H9 (cell line): ENCODE data around the gene FBN1. TPM values are rescaled to one million over a fixed set of nuclear protein-coding genes. Genes with fewer than 3 reads are reported as not detected.

Experiments
- DNase-seq: peaks from one replicate; pipeline ENCODE4 v3.0.0-alpha.2; 2017
- H2AFZ ChIP-seq: one replicate; pipeline ENCODE4 v1.6.1; 2013; ENCODE audit warnings: mild to moderate bottlenecking, low read length, control low read depth, moderate library complexity
- H2AK5ac ChIP-seq: 2 replicates; pipeline ENCODE4 v1.6.1; 2013; ENCODE audit warnings: low read length, control low read depth, mixed read lengths; ENCODE audit not compliant: insufficient read length
- H2BK120ac ChIP-seq: one replicate; pipeline ENCODE4 v1.6.1; 2013; ENCODE audit warnings: low read depth, mild to moderate bottlenecking, low read length, control low read depth, inconsistent platforms; ENCODE audit not compliant: poor library complexity, severe bottlenecking
- H2BK12ac ChIP-seq: 2 replicates; pipeline ENCODE4 v1.6.1; 2013; ENCODE audit warnings: low read length, control low read depth, mixed read lengths, low read depth; ENCODE audit not compliant: insufficient read length
- H2BK15ac ChIP-seq: 2 replicates; pipeline ENCODE4 v1.6.1; 2013; ENCODE audit warnings: low read depth, low read length, control low read depth
- H2BK20ac ChIP-seq: one replicate; pipeline ENCODE4 v1.6.1; 2013; ENCODE audit warnings: low read depth, mild to moderate bottlenecking, low read length, control low read depth, inconsistent platforms; ENCODE audit not compliant: poor library complexity, severe bottlenecking
- H2BK5ac ChIP-seq: 2 replicates; pipeline ENCODE4 v1.6.1; 2013; ENCODE audit warnings: low read length, control low read depth, mixed read lengths; ENCODE audit not compliant: insufficient read length
- H3K14ac ChIP-seq: 2 replicates; pipeline ENCODE4 v1.6.1; 2013; ENCODE audit warnings: low read length, control low read depth; ENCODE audit not compliant: insufficient read depth
- H3K18ac ChIP-seq: 2 replicates; pipeline ENCODE4 v1.6.1; 2013; ENCODE audit warnings: low read depth, mild to moderate bottlenecking, mixed read lengths, low read length, control low read depth; ENCODE audit not compliant: insufficient read length
- H3K23ac ChIP-seq: 2 replicates; pipeline ENCODE4 v1.6.1; 2013; ENCODE audit warnings: low read length, control low read depth, mixed read lengths, low read depth; ENCODE audit not compliant: insufficient read length
- H3K23me2 ChIP-seq: 2 replicates; pipeline ENCODE4 v1.6.1; 2013; ENCODE audit warnings: low read depth, mild to moderate bottlenecking, mixed read lengths, low read length, control low read depth; ENCODE audit not compliant: insufficient read length, poor library complexity, severe bottlenecking
- H3K27ac ChIP-seq: 2 replicates; pipeline ENCODE4 v1.5.1; 2013; ENCODE audit warnings: low read length, control low read depth, mixed read lengths, low read depth; ENCODE audit not compliant: insufficient read length
- H3K27me3 ChIP-seq: 2 replicates; pipeline ENCODE4 v1.6.1; 2013; ENCODE audit warnings: low read length, control low read depth, inconsistent platforms; ENCODE audit not compliant: insufficient read depth
- H3K4ac ChIP-seq: 2 replicates; pipeline ENCODE4 v1.6.1; 2013; ENCODE audit warnings: low read depth, mild to moderate bottlenecking, control low read depth, inconsistent platforms, low read length, moderate library complexity
- H3K4me1 ChIP-seq: 2 replicates; pipeline ENCODE4 v1.6.1; 2013; ENCODE audit warnings: low read length, control low read depth, inconsistent platforms; ENCODE audit not compliant: insufficient read depth
- H3K4me2 ChIP-seq: 2 replicates; pipeline ENCODE4 v1.6.1; 2013; ENCODE audit warnings: low read length, control low read depth, mixed read lengths; ENCODE audit not compliant: insufficient read length, insufficient read depth
- H3K56ac ChIP-seq: 2 replicates; pipeline ENCODE4 v1.6.1; 2013; ENCODE audit warnings: low read depth, mild to moderate bottlenecking, mixed read lengths, low read length, control low read depth; ENCODE audit not compliant: insufficient read length
- H3K79me1 ChIP-seq: 2 replicates; pipeline ENCODE4 v1.6.1; 2013; ENCODE audit warnings: low read depth, mild to moderate bottlenecking, moderate library complexity, low read length, control low read depth, inconsistent platforms; ENCODE audit not compliant: insufficient read depth, poor library complexity, severe bottlenecking
- H3K79me2 ChIP-seq: 2 replicates; pipeline ENCODE4 v1.6.1; 2013; ENCODE audit warnings: low read length, control low read depth, inconsistent platforms; ENCODE audit not compliant: insufficient read depth
- H3K9ac ChIP-seq: 2 replicates; pipeline ENCODE4 v1.6.1; 2013; ENCODE audit warnings: low read length, control low read depth, mixed read lengths; ENCODE audit not compliant: insufficient read length; ENCODE audit errors: extremely low read depth
- H3K9me3 ChIP-seq: one replicate; pipeline ENCODE4 v1.6.1; 2013; ENCODE audit warnings: low read depth, low read length, inconsistent platforms; ENCODE audit not compliant: control insufficient read depth
- H3T11ph ChIP-seq: one replicate; pipeline ENCODE4 v1.6.1; 2013; ENCODE audit warnings: mild to moderate bottlenecking, low read length, control low read depth, inconsistent platforms
- H4K20me1 ChIP-seq: one replicate; pipeline ENCODE4 v1.6.1; 2013; ENCODE audit not compliant: control insufficient read depth, insufficient read length, insufficient read depth
- H4K5ac ChIP-seq: 2 replicates; pipeline ENCODE4 v1.6.1; 2013; ENCODE audit warnings: low read depth, mild to moderate bottlenecking, mixed read lengths, low read length, control low read depth; ENCODE audit not compliant: insufficient read length
- H4K8ac ChIP-seq: replicated peaks from 2 replicates; pipeline ENCODE4 v1.6.1; 2013; ENCODE audit warnings: low read length, control low read depth, mixed read lengths, low read depth; ENCODE audit not compliant: insufficient read length
- H4K91ac ChIP-seq: 2 replicates; pipeline ENCODE4 v1.6.1; 2013; ENCODE audit warnings: low read depth, mild to moderate bottlenecking, moderate library complexity, mixed read lengths, low read length, control low read depth; ENCODE audit not compliant: insufficient read length
- H3K27ac Mint-ChIP-seq, 3 experiments: 2 replicates in 2 of 3; 3 replicates in 1 of 3; pipeline ENCODE4 v1.8.0; 2020 to 2021; ENCODE audit warnings: mixed read lengths in 3 of 3, mild to moderate bottlenecking in 1 of 3, moderate library complexity in 1 of 3
- H3K27me3 Mint-ChIP-seq: 2 replicates; pipeline ENCODE4 v1.8.0; 2021; ENCODE audit warnings: low read depth, mild to moderate bottlenecking, moderate library complexity, mixed read lengths
- H3K36me3 Mint-ChIP-seq, 3 experiments: 2 replicates in 2 of 3; 3 replicates in 1 of 3; pipeline ENCODE4 v1.8.0; 2020 to 2021; ENCODE audit warnings: low read depth in 3 of 3, mixed read lengths in 3 of 3; ENCODE audit not compliant: insufficient read depth in 1 of 3
- H3K4me1 Mint-ChIP-seq, 2 experiments: 2 replicates each; pipeline ENCODE4 v1.8.0; 2020; ENCODE audit warnings: mixed read lengths in 2 of 2
- H3K4me3 Mint-ChIP-seq, 2 experiments: 2 replicates in 1 of 2; 3 replicates in 1 of 2; pipeline ENCODE4 v1.8.0; 2020 to 2021; ENCODE audit warnings: mild to moderate bottlenecking in 2 of 2, mixed read lengths in 2 of 2, moderate library complexity in 1 of 2
- H3K9me3 Mint-ChIP-seq, 2 experiments: 2 replicates in 1 of 2; 3 replicates in 1 of 2; pipeline ENCODE4 v1.8.0; 2020; ENCODE audit warnings: mild to moderate bottlenecking in 2 of 2, mixed read lengths in 2 of 2, moderate library complexity in 1 of 2
- WGBS: extraction: QIAGEN DNeasy Blood & Tissue Kit; methylation state at CpG from one replicate; pipeline ENCODE4 v1.1.7; 2013; ENCODE audit warnings: missing lambda C conversion rate, low lambda C conversion rate, mixed read lengths; ENCODE audit not compliant: insufficient read length; ENCODE audit errors: extremely low coverage; 5-methylcytosine and 5-hydroxymethylcytosine counted together
- total RNA-seq: library from RNA; stranded (reverse); gene quantifications from 2 replicates; pipeline ENCODE4 v1.2.1, GENCODE V29; 2021
- TF ChIP-seq, protein P1 (sequence below): fragments of 200-600 bp; sonication (generic); conservative IDR thresholded peaks from 3 replicates; pipeline ENCODE4 v1.8.0; 2021; ENCODE audit warnings: antibody characterized with exemption, mild to moderate bottlenecking

Gene FBN1
- total RNA-seq, 1 experiment from 2014 or later = 3.6 TPM

DNA sequence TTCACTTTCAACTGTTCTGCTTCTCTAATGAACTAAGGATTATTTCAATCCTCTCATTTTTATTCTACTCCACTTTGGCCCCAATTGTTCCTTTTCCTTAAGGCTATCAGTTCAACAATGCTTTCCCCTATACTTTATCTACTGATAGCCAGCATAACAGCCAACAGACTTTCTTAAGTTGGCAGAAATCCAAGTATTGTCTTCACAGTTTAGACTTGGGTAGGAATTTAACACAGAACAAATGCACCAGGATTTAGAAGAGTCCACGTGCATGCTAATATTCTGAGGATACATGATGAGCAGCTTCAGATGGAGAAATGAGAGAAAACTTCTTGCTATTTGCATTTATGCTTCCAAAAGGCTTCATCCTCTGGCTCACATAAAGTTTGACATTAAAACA lies 54.8 kb downstream of the FBN1 start:
- H2BK12ac ChIP-seq = no peak overlapping the region
- no peak overlapping the region for H3K18ac ChIP-seq
- H2BK20ac ChIP-seq = no peak overlapping the region
- no peak overlapping the region for H4K5ac ChIP-seq
- no peak overlapping the region for H4K8ac ChIP-seq
- no peaks in the 10 kb centered on the region for H3K27me3 ChIP-seq
- WGBS = no CpG with 5 or more reads among the region's 1 CpG
- H2BK15ac ChIP-seq = no peak overlapping the region
- no peaks in the 10 kb centered on the region for H3K27me3 Mint-ChIP-seq
- H3K23me2 ChIP-seq = no peaks in the 10 kb centered on the region
- H3K27ac ChIP-seq = no peak overlapping the region
- H3K9me3 ChIP-seq = no peaks in the 10 kb centered on the region
- H3K79me1 ChIP-seq = no peaks in the 10 kb centered on the region
- no peak overlapping the region for H3K4me2 ChIP-seq
- H4K20me1 ChIP-seq = no peaks in the 10 kb centered on the region
- H3K4me1 Mint-ChIP-seq = peaks cover 10 to 12% of the 10 kb centered on the region in 2 experiments
- no peak overlapping the region for H3K23ac ChIP-seq
- DNase-seq = no peak
- no peak overlapping the region for H2AK5ac ChIP-seq
- H3K4me1 ChIP-seq = no peaks in the 10 kb centered on the region; the same call in 1 of the 2 replicates
- H3K14ac ChIP-seq = no peak overlapping the region
- TF ChIP-seq, protein P1, sequence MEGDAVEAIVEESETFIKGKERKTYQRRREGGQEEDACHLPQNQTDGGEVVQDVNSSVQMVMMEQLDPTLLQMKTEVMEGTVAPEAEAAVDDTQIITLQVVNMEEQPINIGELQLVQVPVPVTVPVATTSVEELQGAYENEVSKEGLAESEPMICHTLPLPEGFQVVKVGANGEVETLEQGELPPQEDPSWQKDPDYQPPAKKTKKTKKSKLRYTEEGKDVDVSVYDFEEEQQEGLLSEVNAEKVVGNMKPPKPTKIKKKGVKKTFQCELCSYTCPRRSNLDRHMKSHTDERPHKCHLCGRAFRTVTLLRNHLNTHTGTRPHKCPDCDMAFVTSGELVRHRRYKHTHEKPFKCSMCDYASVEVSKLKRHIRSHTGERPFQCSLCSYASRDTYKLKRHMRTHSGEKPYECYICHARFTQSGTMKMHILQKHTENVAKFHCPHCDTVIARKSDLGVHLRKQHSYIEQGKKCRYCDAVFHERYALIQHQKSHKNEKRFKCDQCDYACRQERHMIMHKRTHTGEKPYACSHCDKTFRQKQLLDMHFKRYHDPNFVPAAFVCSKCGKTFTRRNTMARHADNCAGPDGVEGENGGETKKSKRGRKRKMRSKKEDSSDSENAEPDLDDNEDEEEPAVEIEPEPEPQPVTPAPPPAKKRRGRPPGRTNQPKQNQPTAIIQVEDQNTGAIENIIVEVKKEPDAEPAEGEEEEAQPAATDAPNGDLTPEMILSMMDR = no peak
- no peak overlapping the region for H3K56ac ChIP-seq
- no peaks in the 10 kb centered on the region for H3K36me3 Mint-ChIP-seq
- H3K27ac Mint-ChIP-seq = no peak overlapping the region
- no peak overlapping the region for H3K4me3 Mint-ChIP-seq
- H3K79me2 ChIP-seq = no peaks in the 10 kb centered on the region
- no peak overlapping the region for H3K4ac ChIP-seq
- no peak overlapping the region for H2AFZ ChIP-seq
- H3K9me3 Mint-ChIP-seq = no peaks in the 10 kb centered on the region
- no peak overlapping the region for H3T11ph ChIP-seq
- no peak overlapping the region for H2BK120ac ChIP-seq
- H2BK5ac ChIP-seq = no peak overlapping the region
- no peak overlapping the region for H4K91ac ChIP-seq
- no peak overlapping the region for H3K9ac ChIP-seq
